Measurements from ENCODE around the gene NEK4. TPM values are rescaled to one million over a fixed set of nuclear protein-coding genes. Genes with fewer than 3 reads are reported as not detected.

NEK4 gene
- total RNA-seq, 1 donor from 2014 or later = 52.3 TPM

DNA sequence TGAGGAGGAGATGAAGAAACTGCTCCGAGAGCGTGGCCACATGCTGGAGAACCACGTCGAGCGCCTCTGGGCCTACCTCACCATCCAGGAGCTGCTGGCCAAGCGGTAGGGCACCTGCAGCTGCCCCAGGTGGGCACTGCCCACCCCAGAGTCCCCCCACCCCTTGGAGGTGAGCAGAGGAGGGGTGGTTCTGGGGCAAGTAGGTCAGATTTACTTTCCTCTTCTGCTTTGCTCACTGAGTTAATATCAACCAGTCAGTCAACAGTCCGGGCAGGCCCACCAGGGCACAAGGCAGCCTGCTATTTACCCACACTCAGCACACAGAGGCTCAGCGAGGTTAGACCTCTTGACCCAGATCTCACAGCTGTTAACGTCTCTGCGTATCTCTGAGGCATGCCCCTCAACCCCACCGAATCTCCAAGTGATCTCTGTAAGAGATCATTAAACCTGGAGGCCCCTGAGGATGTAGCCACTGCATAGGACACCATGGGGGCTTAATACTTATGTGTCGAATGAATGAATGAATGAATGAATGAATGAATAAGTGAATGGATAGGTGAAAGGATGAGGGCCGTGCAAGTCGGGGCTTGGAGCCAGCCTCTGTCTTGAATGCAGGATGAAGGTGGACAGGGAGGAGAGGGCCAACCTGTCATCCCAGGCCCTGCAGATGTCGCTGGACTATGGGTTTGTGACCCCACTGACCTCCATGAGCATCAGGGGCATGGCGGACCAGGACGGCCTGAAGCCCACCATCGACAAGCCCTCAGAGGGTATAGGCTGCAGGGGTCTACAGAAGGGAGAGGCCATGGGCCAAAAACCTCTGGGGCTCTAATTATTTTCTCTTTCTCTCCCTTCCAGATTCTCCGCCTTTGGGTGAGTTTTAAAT, 15.8 kb upstream of the NEK4 start:
- Mint-ChIP-seq H3K36me3 (ENCODE audit: low read depth) (no peaks in the 10 kb centered on the region), H3K9me3 (no peaks in the 10 kb centered on the region), H3K27ac (ENCODE audit: unreplicated experiment) (no peak overlapping the region), H3K4me1 (peaks cover 7% of the 10 kb centered on the region), H3K4me3 (no peak overlapping the region), H3K27me3 (ENCODE audit: low read depth) (peaks cover 11% of the 10 kb centered on the region)
- no peak for DNase-seq (ENCODE audit: low read depth, low spot score)
- TF ChIP-seq CTCF (conservative IDR thresholded peaks at IDR 0.05) = no peak

DNA sequence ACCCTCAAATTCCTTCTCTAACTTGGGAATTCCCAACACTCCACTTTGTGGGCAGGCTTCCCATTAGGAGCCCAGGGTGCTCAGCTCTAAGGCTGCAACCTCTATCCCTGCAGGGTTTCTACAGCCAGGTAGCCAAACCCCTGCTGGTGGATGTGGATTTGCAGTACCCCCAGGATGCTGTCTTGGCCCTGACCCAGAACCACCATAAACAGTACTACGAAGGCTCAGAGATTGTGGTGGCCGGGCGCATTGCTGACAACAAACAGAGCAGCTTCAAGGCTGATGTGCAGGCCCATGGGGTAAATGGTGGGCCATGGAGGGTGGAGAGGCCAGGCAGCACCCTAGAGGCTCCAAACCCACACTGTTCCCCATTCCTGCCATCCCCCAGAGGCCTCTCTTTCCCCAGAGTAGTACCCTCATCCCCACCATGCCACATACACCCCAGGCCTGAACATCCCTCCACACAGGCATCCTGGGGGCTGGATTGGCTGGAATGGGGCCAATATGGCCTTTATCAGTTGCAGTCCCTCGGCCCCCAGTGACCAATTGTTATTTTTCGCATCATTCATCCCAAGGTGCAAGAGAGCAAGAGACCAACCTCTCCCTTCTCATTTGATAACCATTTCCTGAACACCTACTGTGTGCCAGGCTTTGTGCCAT, 14.3 kb upstream of the NEK4 start:
- H3K36me3 Mint-ChIP-seq (ENCODE audit: low read depth) = no peaks in the 10 kb centered on the region
- H3K27ac Mint-ChIP-seq (ENCODE audit: unreplicated experiment) = no peak overlapping the region
- peaks cover 17% of the 10 kb centered on the region for H3K27me3 Mint-ChIP-seq (ENCODE audit: low read depth)
- no peak for DNase-seq (ENCODE audit: low read depth, low spot score)
- H3K4me1 Mint-ChIP-seq = peaks cover 7% of the 10 kb centered on the region
- H3K4me3 Mint-ChIP-seq = no peak overlapping the region
- no peaks in the 10 kb centered on the region for H3K9me3 Mint-ChIP-seq
- no peak for TF ChIP-seq CTCF (conservative IDR thresholded peaks at IDR 0.05)

GRCh38 chr3:52784021-52784621, 13.4 kb upstream of the NEK4 start:
- Mint-ChIP-seq H3K36me3 (ENCODE audit: low read depth) (no peaks in the 10 kb centered on the region), H3K27ac (ENCODE audit: unreplicated experiment) (no peak overlapping the region), H3K4me3 (no peak overlapping the region), H3K27me3 (ENCODE audit: low read depth) (peaks cover 17% of the 10 kb centered on the region), H3K9me3 (no peaks in the 10 kb centered on the region), H3K4me1 (peaks cover 4% of the 10 kb centered on the region)
- no peak for DNase-seq (ENCODE audit: low read depth, low spot score)
- TF ChIP-seq CTCF (conservative IDR thresholded peaks at IDR 0.05) = no peak

DNA sequence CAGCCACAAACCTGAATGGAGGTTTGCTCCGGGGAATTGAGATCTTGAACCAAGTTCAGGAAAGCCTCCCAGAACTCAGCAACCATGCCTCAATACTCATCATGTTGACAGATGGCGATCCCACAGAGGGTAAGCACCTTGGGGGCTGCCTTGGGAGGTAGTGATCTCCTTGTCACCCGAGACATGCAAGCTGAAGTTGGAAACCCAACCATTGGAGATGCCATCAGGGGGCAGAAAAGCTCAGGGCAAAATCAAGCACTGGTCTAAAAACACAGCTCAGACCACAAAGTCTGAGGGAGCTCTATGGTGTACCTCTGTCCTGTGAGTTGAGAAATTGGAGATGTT, 12.4 kb upstream of the NEK4 start:
- H3K27me3 Mint-ChIP-seq (ENCODE audit: low read depth) = peaks cover 17% of the 10 kb centered on the region
- H3K4me1 Mint-ChIP-seq = no peaks in the 10 kb centered on the region
- H3K4me3 Mint-ChIP-seq = no peak overlapping the region
- TF ChIP-seq CTCF (conservative IDR thresholded peaks at IDR 0.05) = no peak
- H3K9me3 Mint-ChIP-seq = no peaks in the 10 kb centered on the region
- no peak for DNase-seq (ENCODE audit: low read depth, low spot score)
- no peak overlapping the region for H3K27ac Mint-ChIP-seq (ENCODE audit: unreplicated experiment)
- H3K36me3 Mint-ChIP-seq (ENCODE audit: low read depth) = no peaks in the 10 kb centered on the region

GRCh38 chr3:52782412-52783210, 11.9 kb upstream of the NEK4 start:
- no peak for TF ChIP-seq CTCF (conservative IDR thresholded peaks at IDR 0.05)
- no peaks in the 10 kb centered on the region for H3K36me3 Mint-ChIP-seq (ENCODE audit: low read depth)
- H3K9me3 Mint-ChIP-seq = no peaks in the 10 kb centered on the region
- H3K4me3 Mint-ChIP-seq = no peak overlapping the region
- H3K27me3 Mint-ChIP-seq (ENCODE audit: low read depth) = peaks cover 17% of the 10 kb centered on the region
- DNase-seq (ENCODE audit: low read depth, low spot score) = no peak
- H3K4me1 Mint-ChIP-seq = no peaks in the 10 kb centered on the region
- no peak overlapping the region for H3K27ac Mint-ChIP-seq (ENCODE audit: unreplicated experiment)
